GM12878 (cell line): ENCODE results near the gene CDC42EP3. TPM values are rescaled to one million over a fixed set of nuclear protein-coding genes. Genes with fewer than 3 reads are reported as not detected.

ENCODE experiments used
- ATAC-seq: fragments of 200-7000 bp; cut with Tn5 transposase; 3 replicates; pipeline ENCODE4 v1.9.1; 2020; ENCODE audit warnings: mild to moderate bottlenecking, moderate library complexity
- BruUV-seq: library from RNA; stranded (reverse); fragments of 400-500 nt; replicated peaks from 2 replicates; lab custom pipeline; 2021; lab: Mats Ljungman, UMichigan
- CTCF ChIA-PET: fragments of 300-600 bp; sonication (Branson Sonifier 250); formaldehyde crosslinking; extraction: SDS; loops from one replicate; lab custom pipeline; 2021; ENCODE audit warnings: inconsistent platforms; lab: Yijun Ruan, JAX
- POLR2A ChIA-PET: fragments of 350-600 bp; formaldehyde crosslinking; extraction: SDS; loops from one replicate; lab custom pipeline; 2021; ENCODE audit warnings: inconsistent platforms; lab: Charles Lee
- RAD21 ChIA-PET: fragments of 300-600 bp; sonication (Branson Sonifier 250); formaldehyde crosslinking; loops from one replicate; lab custom pipeline; 2023; ENCODE audit warnings: antibody characterized with exemption; ENCODE audit not compliant: unreplicated experiment; lab: Charles Lee
- SMC1A ChIA-PET: fragments of 300-600 bp; sonication (Branson Sonifier 250); formaldehyde crosslinking; loops from one replicate; lab custom pipeline; 2023; ENCODE audit not compliant: unreplicated experiment, uncharacterized antibody; lab: Charles Lee
- DNase-seq: peaks from one replicate; pipeline ENCODE4 v3.0.0-alpha.2; 2011; ENCODE audit warnings: low read depth, low spot score
- FAIRE-seq: peaks from 3 replicates; lab custom pipeline; 2011; peaks lifted over from hg19 to GRCh38; lab: Jason Lieb, UNC
- H2AFZ ChIP-seq: 2 replicates; pipeline ENCODE4 v1.6.0; 2011; ENCODE audit warnings: low read depth, low read length, control low read depth; ENCODE audit not compliant: control insufficient read depth
- H3K27ac ChIP-seq: 2 replicates; pipeline ENCODE4 v1.5.1; 2011; ENCODE audit warnings: control low read depth; ENCODE audit not compliant: control insufficient read depth, insufficient read depth
- H3K27me3 ChIP-seq, 2 experiments: replicated peaks in 1 of 2; 2 replicates each; pipeline versions ENCODE4 v1.6.0 to v1.6.1; 2011; ENCODE audit warnings: low read length in 1 of 2; ENCODE audit not compliant: control insufficient read depth in 2 of 2, insufficient read depth in 2 of 2
- H3K36me3 ChIP-seq, 2 experiments: 2 replicates each; pipeline ENCODE4 v1.5.1; 2011; ENCODE audit warnings: low read length in 1 of 2; ENCODE audit not compliant: control insufficient read depth in 2 of 2, insufficient read depth in 2 of 2
- H3K4me1 ChIP-seq: 2 replicates; pipeline ENCODE4 v1.6.1; 2011; ENCODE audit warnings: mild to moderate bottlenecking, low read length, moderate library complexity, mixed read lengths; ENCODE audit not compliant: control insufficient read depth, insufficient read depth
- H3K4me2 ChIP-seq: 2 replicates; pipeline ENCODE4 v1.6.0; 2011; ENCODE audit warnings: control low read depth; ENCODE audit not compliant: control insufficient read depth, insufficient read depth
- H3K4me3 ChIP-seq: fragments of 200-600 bp; sonication (generic); 2 replicates; pipeline ENCODE4 v1.5.1; 2016
- H3K79me2 ChIP-seq: 2 replicates; pipeline ENCODE4 v1.6.0; 2011; ENCODE audit warnings: low read length; ENCODE audit not compliant: control insufficient read depth, insufficient read depth
- H3K9ac ChIP-seq: 2 replicates; pipeline ENCODE4 v1.8.0; 2011; ENCODE audit warnings: low read length, control low read depth, mixed read lengths; ENCODE audit not compliant: control insufficient read depth, insufficient read depth
- H3K9me3 ChIP-seq: replicated peaks from 3 replicates; pipeline ENCODE4 v1.5.1; 2011; ENCODE audit warnings: mild to moderate bottlenecking, low read length; ENCODE audit not compliant: control insufficient read depth, insufficient read depth
- H4K20me1 ChIP-seq: 2 replicates; pipeline ENCODE4 v1.6.0; 2011; ENCODE audit not compliant: control insufficient read depth, insufficient read depth
- ATF7 ChIP-seq: fragments of 450-650 bp; IDR thresholded peaks from 2 replicates; pipeline ENCODE4 v1.6.1; 2016; ENCODE audit warnings: low read depth, mild to moderate bottlenecking
- FOS ChIP-seq: IDR thresholded peaks from 3 replicates; pipeline ENCODE4 v1.6.1; 2011; ENCODE audit warnings: borderline replicate concordance; ENCODE audit not compliant: insufficient read length; ENCODE audit errors: extremely low read depth
- GABPA ChIP-seq: IDR thresholded peaks from 2 replicates; pipeline ENCODE4 v1.6.1; 2014; ENCODE audit warnings: antibody characterized with exemption, low read depth, mild to moderate bottlenecking, inconsistent platforms
- HDAC2 ChIP-seq: fragments of 200-600 bp; sonication (generic); IDR thresholded peaks from 2 replicates; pipeline ENCODE4 v1.6.1; 2017
- IRF4 ChIP-seq: IDR thresholded peaks from 2 replicates; pipeline ENCODE4 v1.6.1; 2011; ENCODE audit warnings: low read depth, low read length
- KAT2A ChIP-seq: conservative IDR thresholded peaks from 2 replicates; pipeline ENCODE4 v1.6.1; 2011; ENCODE audit warnings: low read depth, low read length; ENCODE audit not compliant: control insufficient read depth
- KLF5 ChIP-seq: fragments of 450-650 bp; IDR thresholded peaks from 2 replicates; pipeline ENCODE4 v1.6.1; 2014; ENCODE audit warnings: mild to moderate bottlenecking; ENCODE audit not compliant: partially characterized antibody
- LARP7 ChIP-seq: fragments of 450-650 bp; IDR thresholded peaks from 2 replicates; pipeline ENCODE4 v1.6.1; 2017; ENCODE audit warnings: mild to moderate bottlenecking
- MTA3 ChIP-seq: IDR thresholded peaks from 2 replicates; pipeline ENCODE4 v1.6.1; 2012; ENCODE audit warnings: low read length, inconsistent platforms, borderline replicate concordance
- NFXL1 ChIP-seq: fragments of 450-650 bp; IDR thresholded peaks from 2 replicates; pipeline ENCODE4 v1.6.1; 2017; ENCODE audit warnings: antibody characterized with exemption, mild to moderate bottlenecking, borderline replicate concordance
- PAX5 ChIP-seq: IDR thresholded peaks from 2 replicates; pipeline ENCODE4 v1.6.1; 2011; ENCODE audit warnings: low read depth, low read length, borderline replicate concordance
- PML ChIP-seq: IDR thresholded peaks from 2 replicates; pipeline ENCODE4 v1.6.1; 2012; ENCODE audit warnings: low read length, inconsistent platforms
- POU2F2 ChIP-seq: IDR thresholded peaks from 3 replicates; pipeline ENCODE4 v1.6.1; 2011; ENCODE audit warnings: low read depth, mild to moderate bottlenecking, low read length, borderline replicate concordance
- RAD51 ChIP-seq: fragments of 450-650 bp; IDR thresholded peaks from 2 replicates; pipeline ENCODE4 v1.6.1; 2016; ENCODE audit warnings: moderate library complexity, mild to moderate bottlenecking, inconsistent platforms
- RB1 ChIP-seq: fragments of 450-650 bp; formaldehyde crosslinking; IDR thresholded peaks from 2 replicates; pipeline ENCODE4 v1.6.1; 2017; ENCODE audit warnings: mild to moderate bottlenecking, borderline replicate concordance
- SP1 ChIP-seq: IDR thresholded peaks from one replicate; pipeline ENCODE4 v1.6.1; 2011; ENCODE audit warnings: low read depth, low read length
- USF2 ChIP-seq: IDR thresholded peaks from 2 replicates; pipeline ENCODE4 v1.6.1; 2011; ENCODE audit warnings: low read depth, low read length, improper control_type of control experiment, borderline replicate concordance
- WGBS: methylation state at CpG from one replicate; pipeline ENCODE4 v1.1.6; 2016; ENCODE audit warnings: low lambda C conversion rate; ENCODE audit not compliant: insufficient replicate concordance, insufficient coverage; ENCODE audit errors: missing lambda C conversion rate; 5-methylcytosine and 5-hydroxymethylcytosine counted together
- in situ Hi-C: fragments of 300-500 bp; cut with MboI; formaldehyde crosslinking; loops from 9 replicates; pipeline ENCODE4 v1.14.3; 2018; ENCODE audit warnings: mixed read lengths
- intact Hi-C: fragments of 100-400 bp; cut with micrococcal nuclease; formaldehyde crosslinking; loops from one replicate; pipeline ENCODE4 v1.14.2; 2022; ENCODE audit not compliant: unreplicated experiment
- polyA plus RNA-seq, 11 experiments: library from polyadenylated mRNA; depleted of rRNA in 4 of 11; unstranded in 6 of 11; stranded (reverse) in 5 of 11; fragments of >200 nt; fragmentation: Nextera tagmentation in 4 of 11; fragmentation: Illumina TruSeq in 1 of 11; extraction: Ambion mirVana in 4 of 11; extraction: Trizol in 1 of 11; gene quantifications; 1 replicate in 1 of 11; 2 replicates in 10 of 11; pipeline versions ENCODE4 v1.2.1 to v1.2.3, GENCODE V29; 2011 to 2016; ENCODE audit warnings: inconsistent platforms in 2 of 11, missing spikeins in 2 of 11, low read depth in 1 of 11
- total RNA-seq, 4 experiments: library from RNA; depleted of rRNA in 3 of 4; stranded (reverse); fragments of >200 nt in 3 of 4; fragmentation: Illumina TruSeq in 1 of 4; extraction: Trizol in 1 of 4; gene quantifications; 2 replicates each; pipeline versions ENCODE4 v1.2.1 to v1.2.3, GENCODE V29; 2013 to 2021
- TF ChIP-seq, protein P1 (sequence below): IDR thresholded peaks from 2 replicates; pipeline ENCODE4 v1.6.1; 2012; ENCODE audit warnings: low read length, inconsistent platforms
- TF ChIP-seq, protein P2 (sequence below): fragments of 450-650 bp; IDR thresholded peaks from 2 replicates; pipeline ENCODE4 v1.6.1; 2016; ENCODE audit warnings: mild to moderate bottlenecking
- TF ChIP-seq, protein P3 (sequence below): IDR thresholded peaks from 2 replicates; pipeline ENCODE4 v1.6.1; 2012; ENCODE audit warnings: low read depth, low read length, improper control_type of control experiment

Gene CDC42EP3
- total and polyA plus RNA-seq, 10 of the 15 experiments (the other 5 are each of a cell fraction or from before 2014, with no cell fraction given), result 11.8 to 86.9 (median 52.9) TPM

- in situ Hi-C loops, result no loop called here
- DNase-seq, result no peak
- SMC1A ChIA-PET, result interaction anchor here (0.6 to 3.1 kb wide), 15 partner anchors 8 to 218 kb away, joined by 3 to 22 read pairs (median 5); no protein-coding TSS in a partner anchor
- Histone ChIP-seq H3K9ac (no peak overlapping the region), H3K4me2 (no peak overlapping the region), H4K20me1 (no peaks in the 10 kb centered on the region), H2AFZ (no peak overlapping the region), H3K27me3 (no peaks in the 10 kb centered on the region), H3K4me3 (no peak overlapping the region), H3K36me3 (peaks cover 24 to 30% of the 10 kb centered on the region in 2 experiments), H3K4me1 (peaks cover 62% of the 10 kb centered on the region), H3K9me3 (peaks cover 8% of the 10 kb centered on the region), H3K27ac (no peak overlapping the region), H3K79me2 (peaks cover 97% of the 10 kb centered on the region)
- intact Hi-C loops, result no loop called here
- WGBS, result 83% methylated on average over 3 of the region's 3 CpGs
- POLR2A ChIA-PET, result interaction anchor here (0.6 to 2.7 kb wide), 7 partner anchors 10 to 797 kb away, joined by 3 to 12 read pairs (median 4); no protein-coding TSS in a partner anchor
- no TSS peak for BruUV-seq
- RAD21 ChIA-PET, result interaction anchor here (0.8 to 4.4 kb wide), 5 partner anchors 21 to 235 kb away, joined by 3 to 18 read pairs (median 8); no protein-coding TSS in a partner anchor
- CTCF ChIA-PET, result interaction anchor here (0.6 to 1.3 kb wide), 4 partner anchors 28 to 333 kb away, joined by 3 to 4 read pairs (median 3); no protein-coding TSS in a partner anchor
- no peak for TF ChIP-seq SP1
- TF ChIP-seq ATF7, result no peak
- TF ChIP-seq RAD51, result no peak
- no peak for TF ChIP-seq USF2
- TF ChIP-seq POU2F2, result no peak
- TF ChIP-seq, protein P1, sequence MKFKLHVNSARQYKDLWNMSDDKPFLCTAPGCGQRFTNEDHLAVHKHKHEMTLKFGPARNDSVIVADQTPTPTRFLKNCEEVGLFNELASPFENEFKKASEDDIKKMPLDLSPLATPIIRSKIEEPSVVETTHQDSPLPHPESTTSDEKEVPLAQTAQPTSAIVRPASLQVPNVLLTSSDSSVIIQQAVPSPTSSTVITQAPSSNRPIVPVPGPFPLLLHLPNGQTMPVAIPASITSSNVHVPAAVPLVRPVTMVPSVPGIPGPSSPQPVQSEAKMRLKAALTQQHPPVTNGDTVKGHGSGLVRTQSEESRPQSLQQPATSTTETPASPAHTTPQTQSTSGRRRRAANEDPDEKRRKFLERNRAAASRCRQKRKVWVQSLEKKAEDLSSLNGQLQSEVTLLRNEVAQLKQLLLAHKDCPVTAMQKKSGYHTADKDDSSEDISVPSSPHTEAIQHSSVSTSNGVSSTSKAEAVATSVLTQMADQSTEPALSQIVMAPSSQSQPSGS, result no peak
- no peak for TF ChIP-seq PML
- TF ChIP-seq LARP7, result no peak
- TF ChIP-seq RB1, result no peak
- TF ChIP-seq PAX5, result no peak
- TF ChIP-seq GABPA, result no peak
- no peak for TF ChIP-seq MTA3
- no peak for TF ChIP-seq KLF5
- TF ChIP-seq KAT2A, result no peak
- TF ChIP-seq, protein P2, sequence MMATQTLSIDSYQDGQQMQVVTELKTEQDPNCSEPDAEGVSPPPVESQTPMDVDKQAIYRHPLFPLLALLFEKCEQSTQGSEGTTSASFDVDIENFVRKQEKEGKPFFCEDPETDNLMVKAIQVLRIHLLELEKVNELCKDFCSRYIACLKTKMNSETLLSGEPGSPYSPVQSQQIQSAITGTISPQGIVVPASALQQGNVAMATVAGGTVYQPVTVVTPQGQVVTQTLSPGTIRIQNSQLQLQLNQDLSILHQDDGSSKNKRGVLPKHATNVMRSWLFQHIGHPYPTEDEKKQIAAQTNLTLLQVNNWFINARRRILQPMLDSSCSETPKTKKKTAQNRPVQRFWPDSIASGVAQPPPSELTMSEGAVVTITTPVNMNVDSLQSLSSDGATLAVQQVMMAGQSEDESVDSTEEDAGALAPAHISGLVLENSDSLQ, result no peak
- TF ChIP-seq FOS, result no peak
- TF ChIP-seq, protein P3, sequence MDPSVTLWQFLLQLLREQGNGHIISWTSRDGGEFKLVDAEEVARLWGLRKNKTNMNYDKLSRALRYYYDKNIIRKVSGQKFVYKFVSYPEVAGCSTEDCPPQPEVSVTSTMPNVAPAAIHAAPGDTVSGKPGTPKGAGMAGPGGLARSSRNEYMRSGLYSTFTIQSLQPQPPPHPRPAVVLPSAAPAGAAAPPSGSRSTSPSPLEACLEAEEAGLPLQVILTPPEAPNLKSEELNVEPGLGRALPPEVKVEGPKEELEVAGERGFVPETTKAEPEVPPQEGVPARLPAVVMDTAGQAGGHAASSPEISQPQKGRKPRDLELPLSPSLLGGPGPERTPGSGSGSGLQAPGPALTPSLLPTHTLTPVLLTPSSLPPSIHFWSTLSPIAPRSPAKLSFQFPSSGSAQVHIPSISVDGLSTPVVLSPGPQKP, result no peak
- TF ChIP-seq IRF4, result no peak
- TF ChIP-seq HDAC2, result no peak
- TF ChIP-seq NFXL1, result no peak
- no peak for ATAC-seq
- FAIRE-seq, result no peak
Observed at GRCh38 chr2:37649518-37649917, 21.9 kb downstream of the CDC42EP3 start.
